ENCODE results near the gene RPS6KA2.

RPS6KA2 gene

DNA sequence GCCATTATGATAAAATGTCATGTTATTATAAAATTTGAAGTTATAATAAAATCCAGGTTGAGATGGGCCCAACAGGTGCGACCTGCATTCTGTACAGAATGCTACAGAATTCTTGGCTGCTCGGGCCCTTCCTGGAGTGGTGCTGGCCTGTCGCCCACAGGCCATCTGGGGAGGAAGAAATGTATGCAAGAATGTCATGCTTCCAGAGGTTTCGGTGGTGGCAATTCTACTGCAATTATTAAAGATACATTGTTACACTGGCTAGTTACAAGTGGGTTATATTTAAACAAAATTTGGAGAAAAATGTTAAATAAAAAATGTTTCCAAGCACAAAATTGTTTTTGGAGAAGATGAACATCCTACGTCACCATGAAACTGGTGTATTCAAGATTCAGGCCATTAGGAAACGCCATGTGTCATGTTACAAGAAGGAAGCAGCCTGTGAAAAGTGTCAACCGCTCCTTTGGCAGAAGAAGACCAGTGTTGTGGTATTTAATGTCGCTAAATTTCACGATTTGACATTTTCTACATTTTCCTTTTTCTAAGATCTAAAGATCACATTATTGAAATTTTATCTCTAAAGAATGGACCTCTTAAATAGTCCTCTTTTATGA, 47.7 kb downstream of the RPS6KA2 start:
- Histone ChIP-seq H3K14ac (ENCODE audit: low read length) (no peak overlapping the region), H3K4me1 (ENCODE audit: control insufficient read depth in 1 of 2, insufficient read depth in 2 of 2, low read length in 2 of 2) (peaks cover 2 to 5% of the 10 kb centered on the region in 2 experiments), H3K9me3 (ENCODE audit: insufficient read depth, low read depth, low read length) (no peaks in the 10 kb centered on the region), H3K79me2 (ENCODE audit: control insufficient read depth, insufficient read depth, low read length, poor library complexity) (no peaks in the 10 kb centered on the region), H3K9ac (ENCODE audit: low read length) (no peak overlapping the region), H2BK5ac (ENCODE audit: low read depth, low read length, poor library complexity) (no peak overlapping the region), H4K91ac (ENCODE audit: low read depth, low read length) (no peak overlapping the region), H4K12ac (ENCODE audit: low read depth, low read length) (no peak overlapping the region), H2BK120ac (ENCODE audit: insufficient read depth, low read length, poor library complexity) (no peak overlapping the region), H3K4me3 (ENCODE audit: low read depth, low read length) (no peak overlapping the region), H3K27me3 (ENCODE audit: insufficient read depth, low read length) (no peaks in the 10 kb centered on the region), H3K27ac (ENCODE audit: low read depth, low read length) (no peak overlapping the region), H3K36me3 (ENCODE audit: control insufficient read depth in 1 of 2, insufficient read depth in 2 of 2, low read length in 2 of 2) (no peaks in the 10 kb centered on the region), H3K23ac (ENCODE audit: low read length) (no peak overlapping the region), H3K4ac (ENCODE audit: low read depth, low read length) (no peak overlapping the region), H3K18ac (ENCODE audit: low read length) (no peak overlapping the region), H3K79me1 (ENCODE audit: low read length) (no peaks in the 10 kb centered on the region), H2AK5ac (ENCODE audit: low read length) (no peak overlapping the region), H3K4me2 (ENCODE audit: low read length) (no peak overlapping the region), H4K8ac (ENCODE audit: low read depth, low read length) (no peak overlapping the region), H2AFZ (ENCODE audit: insufficient read depth, low read length, poor library complexity) (no peak overlapping the region), H2BK12ac (ENCODE audit: low read length) (no peak overlapping the region)
- no CpG with 5 or more reads among the region's 9 CpGs for WGBS (ENCODE audit: extremely low coverage, insufficient coverage, insufficient read length)
- no peak for DNase-seq

DNA sequence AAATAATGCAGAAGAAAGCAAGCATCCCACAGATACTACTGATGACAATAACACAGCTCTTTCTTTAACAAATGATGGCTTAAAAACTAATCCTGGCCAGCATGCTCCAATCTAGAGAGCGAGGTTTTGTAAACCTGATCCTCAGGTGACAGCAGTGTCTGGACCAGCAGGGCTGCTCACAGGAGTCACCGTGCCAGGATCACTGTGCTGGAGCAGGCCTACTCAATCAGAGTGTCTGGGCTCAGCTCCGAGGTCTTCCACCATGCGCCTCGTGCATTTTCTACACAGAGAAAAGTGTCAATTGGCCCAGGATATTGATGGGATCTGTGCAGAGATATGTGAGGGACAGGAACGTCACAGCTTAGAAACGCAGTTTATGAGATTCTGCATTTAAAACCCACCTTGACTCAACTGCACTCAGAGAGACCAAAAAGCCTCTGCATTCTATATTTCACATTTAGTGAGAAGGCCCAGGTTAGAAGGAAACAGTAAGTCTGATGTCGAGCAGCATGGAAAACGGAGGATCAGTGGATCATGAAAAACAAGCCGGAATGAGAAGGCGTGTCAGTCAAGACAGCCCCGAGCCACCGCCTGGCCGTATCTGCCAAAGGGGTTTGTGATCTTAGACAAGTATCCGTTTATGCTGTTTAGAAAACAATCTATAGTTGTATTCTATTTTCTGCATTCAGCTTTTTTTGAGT, 48.4 kb downstream of the RPS6KA2 start:
- H2AFZ ChIP-seq (ENCODE audit: insufficient read depth, low read length, poor library complexity): no peak overlapping the region
- H3K4me3 ChIP-seq (ENCODE audit: low read depth, low read length): no peak overlapping the region
- H3K23ac ChIP-seq (ENCODE audit: low read length): no peak overlapping the region
- DNase-seq: no peak
- no peak overlapping the region for H2BK5ac ChIP-seq (ENCODE audit: low read depth, low read length, poor library complexity)
- no peak overlapping the region for H3K9ac ChIP-seq (ENCODE audit: low read length)
- H3K18ac ChIP-seq (ENCODE audit: low read length): no peak overlapping the region
- H3K9me3 ChIP-seq (ENCODE audit: insufficient read depth, low read depth, low read length): no peaks in the 10 kb centered on the region
- H3K36me3 ChIP-seq (ENCODE audit: control insufficient read depth in 1 of 2, insufficient read depth in 2 of 2, low read length in 2 of 2): no peaks in the 10 kb centered on the region
- H4K12ac ChIP-seq (ENCODE audit: low read depth, low read length): no peak overlapping the region
- no peak overlapping the region for H2BK120ac ChIP-seq (ENCODE audit: insufficient read depth, low read length, poor library complexity)
- H4K91ac ChIP-seq (ENCODE audit: low read depth, low read length): no peak overlapping the region
- WGBS (ENCODE audit: extremely low coverage, insufficient coverage, insufficient read length): no CpG with 5 or more reads among the region's 15 CpGs
- H2AK5ac ChIP-seq (ENCODE audit: low read length): no peak overlapping the region
- no peaks in the 10 kb centered on the region for H3K27me3 ChIP-seq (ENCODE audit: insufficient read depth, low read length)
- peaks cover 2 to 3% of the 10 kb centered on the region in 2 experiments for H3K4me1 ChIP-seq (ENCODE audit: control insufficient read depth in 1 of 2, insufficient read depth in 2 of 2, low read length in 2 of 2)
- H3K4me2 ChIP-seq (ENCODE audit: low read length): no peak overlapping the region
- no peaks in the 10 kb centered on the region for H3K79me1 ChIP-seq (ENCODE audit: low read length)
- no peak overlapping the region for H4K8ac ChIP-seq (ENCODE audit: low read depth, low read length)
- no peak overlapping the region for H3K14ac ChIP-seq (ENCODE audit: low read length)
- no peak overlapping the region for H3K4ac ChIP-seq (ENCODE audit: low read depth, low read length)
- no peak overlapping the region for H2BK12ac ChIP-seq (ENCODE audit: low read length)
- no peaks in the 10 kb centered on the region for H3K79me2 ChIP-seq (ENCODE audit: control insufficient read depth, insufficient read depth, low read length, poor library complexity)
- H3K27ac ChIP-seq (ENCODE audit: low read depth, low read length): no peak overlapping the region

DNA sequence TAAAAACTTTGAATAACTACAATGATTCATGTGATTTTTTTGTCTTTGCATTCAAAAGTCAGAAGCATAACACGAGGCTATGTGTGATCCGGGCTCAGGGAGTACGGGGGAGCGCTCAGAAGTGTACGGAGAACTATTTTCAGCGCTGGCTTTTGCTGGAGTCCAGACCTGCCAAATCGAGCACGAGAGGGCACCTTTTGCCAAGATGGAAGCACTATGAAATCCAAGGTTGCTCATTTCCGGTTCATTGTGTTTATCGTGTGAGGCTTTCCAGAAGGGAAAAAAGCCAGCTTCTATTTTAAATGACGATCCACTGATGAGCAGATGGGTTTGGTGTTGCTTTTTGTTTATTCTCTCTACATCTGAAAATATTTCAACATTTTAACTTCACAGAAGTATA, 51.8 kb downstream of the RPS6KA2 start:
- H3K9ac ChIP-seq (ENCODE audit: low read length): no peak overlapping the region
- H3K4me1 ChIP-seq (ENCODE audit: control insufficient read depth in 1 of 2, insufficient read depth in 2 of 2, low read length in 2 of 2): no peaks in the 10 kb centered on the region

DNA sequence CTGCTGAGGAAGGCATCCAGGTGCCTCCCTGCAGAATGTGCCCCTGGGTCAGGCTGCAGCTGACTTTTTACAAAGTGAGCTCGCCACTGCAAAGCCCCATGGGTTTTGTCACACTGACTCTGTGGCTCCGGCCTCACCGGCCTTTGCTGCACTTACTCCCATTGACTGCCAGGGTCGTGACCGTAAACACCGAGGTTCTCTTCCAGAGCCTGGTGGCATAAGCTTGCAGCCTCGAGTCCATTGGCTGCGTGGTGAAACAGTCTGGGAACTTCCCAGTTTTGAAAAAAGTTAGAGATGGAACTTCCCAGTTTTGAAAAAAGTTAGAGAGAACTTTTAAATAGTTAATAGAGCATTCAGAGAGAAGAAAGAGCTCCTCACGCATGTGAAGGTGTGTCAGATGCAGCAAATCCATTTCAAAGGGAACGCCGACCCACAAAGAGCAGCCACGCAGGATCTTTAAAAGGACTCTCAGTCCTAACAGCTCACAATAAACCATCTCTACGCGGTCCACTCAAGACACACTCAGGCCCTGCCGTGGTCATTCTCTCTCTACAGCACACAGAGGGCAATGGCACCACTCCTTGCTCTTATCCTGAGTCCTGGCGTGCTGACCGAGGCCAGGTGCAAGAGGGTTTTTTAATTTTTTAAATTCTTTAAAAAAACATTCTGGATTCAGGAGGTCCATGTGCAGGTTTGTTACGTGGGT, 53.4 kb downstream of the RPS6KA2 start:
- Histone ChIP-seq H3K27ac (ENCODE audit: low read depth, low read length) (no peak overlapping the region), H2BK12ac (ENCODE audit: low read length) (no peak overlapping the region), H4K12ac (ENCODE audit: low read depth, low read length) (no peak overlapping the region), H4K91ac (ENCODE audit: low read depth, low read length) (no peak overlapping the region), H3K9ac (ENCODE audit: low read length) (no peak overlapping the region), H2AFZ (ENCODE audit: insufficient read depth, low read length, poor library complexity) (no peak overlapping the region), H3K79me2 (ENCODE audit: control insufficient read depth, insufficient read depth, low read length, poor library complexity) (no peaks in the 10 kb centered on the region), H3K4me3 (ENCODE audit: low read depth, low read length) (no peak overlapping the region), H3K79me1 (ENCODE audit: low read length) (no peaks in the 10 kb centered on the region), H3K27me3 (ENCODE audit: insufficient read depth, low read length) (no peaks in the 10 kb centered on the region), H3K4me2 (ENCODE audit: low read length) (no peak overlapping the region), H2BK5ac (ENCODE audit: low read depth, low read length, poor library complexity) (no peak overlapping the region), H3K23ac (ENCODE audit: low read length) (no peak overlapping the region), H3K14ac (ENCODE audit: low read length) (no peak overlapping the region), H3K4ac (ENCODE audit: low read depth, low read length) (no peak overlapping the region), H3K4me1 (ENCODE audit: control insufficient read depth in 1 of 2, insufficient read depth in 2 of 2, low read length in 2 of 2) (no peaks in the 10 kb centered on the region), H4K8ac (ENCODE audit: low read depth, low read length) (no peak overlapping the region), H3K9me3 (ENCODE audit: insufficient read depth, low read depth, low read length) (no peaks in the 10 kb centered on the region), H2AK5ac (ENCODE audit: low read length) (no peak overlapping the region), H3K18ac (ENCODE audit: low read length) (no peak overlapping the region), H2BK120ac (ENCODE audit: insufficient read depth, low read length, poor library complexity) (no peak overlapping the region), H3K36me3 (ENCODE audit: control insufficient read depth in 1 of 2, insufficient read depth in 2 of 2, low read length in 2 of 2) (no peaks in the 10 kb centered on the region)
- whole genome bisulfite sequencing (ENCODE audit: extremely low coverage, insufficient coverage, insufficient read length): no CpG with 5 or more reads among the region's 18 CpGs
- no peak for DNase-seq

More for the DNA sequence above, 51.8 kb downstream of the RPS6KA2 start:
- Histone ChIP-seq H3K27ac (ENCODE audit: low read depth, low read length) (no peak overlapping the region), H2AFZ (ENCODE audit: insufficient read depth, low read length, poor library complexity) (no peak overlapping the region), H4K12ac (ENCODE audit: low read depth, low read length) (no peak overlapping the region), H4K91ac (ENCODE audit: low read depth, low read length) (no peak overlapping the region), H3K79me1 (ENCODE audit: low read length) (no peaks in the 10 kb centered on the region), H3K14ac (ENCODE audit: low read length) (no peak overlapping the region), H3K9me3 (ENCODE audit: insufficient read depth, low read depth, low read length) (no peaks in the 10 kb centered on the region), H2AK5ac (ENCODE audit: low read length) (no peak overlapping the region), H3K4me3 (ENCODE audit: low read depth, low read length) (no peak overlapping the region), H3K23ac (ENCODE audit: low read length) (no peak overlapping the region), H4K8ac (ENCODE audit: low read depth, low read length) (no peak overlapping the region), H2BK12ac (ENCODE audit: low read length) (no peak overlapping the region), H2BK120ac (ENCODE audit: insufficient read depth, low read length, poor library complexity) (no peak overlapping the region), H3K18ac (ENCODE audit: low read length) (no peak overlapping the region), H3K4me2 (ENCODE audit: low read length) (no peak overlapping the region), H2BK5ac (ENCODE audit: low read depth, low read length, poor library complexity) (no peak overlapping the region), H3K79me2 (ENCODE audit: control insufficient read depth, insufficient read depth, low read length, poor library complexity) (no peaks in the 10 kb centered on the region), H3K4ac (ENCODE audit: low read depth, low read length) (no peak overlapping the region), H3K36me3 (ENCODE audit: control insufficient read depth in 1 of 2, insufficient read depth in 2 of 2, low read length in 2 of 2) (no peaks in the 10 kb centered on the region), H3K27me3 (ENCODE audit: insufficient read depth, low read length) (no peaks in the 10 kb centered on the region)
- WGBS (ENCODE audit: extremely low coverage, insufficient coverage, insufficient read length): no CpG with 5 or more reads among the region's 11 CpGs
- DNase-seq: no peak
